Measurements from ENCODE around the gene FURIN.
"Not testable (repeated sequence)": the region's sequence is repeated elsewhere in the genome, so short reads cannot be mapped to it uniquely, and the experiment has no call there.

GRCh38 chr15:90897131-90897655 lies 28.8 kb downstream of the FURIN start:
- TF ChIP-seq CTCF, EZH2phosphoT487 (IDR thresholded peaks at IDR 0.05; ENCODE audit: low read length): not testable (repeated sequence)

All from MM.1S (cell line).